GM12891 (cell line): ENCODE results near the gene COL4A2.

ENCODE experiments used
- DNase-seq: peaks from one replicate; pipeline ENCODE4 v3.0.0; 2011; ENCODE audit warnings: low spot score; ENCODE audit not compliant: insufficient read length
- FAIRE-seq: peaks from 2 replicates; lab custom pipeline; 2011; peaks lifted over from hg19 to GRCh38; lab: Jason Lieb, UNC
- PAX5 ChIP-seq: IDR thresholded peaks from 2 replicates; pipeline ENCODE4 v1.6.1; 2011; ENCODE audit warnings: low read length, moderate library complexity, mild to moderate bottlenecking; ENCODE audit not compliant: insufficient read depth, severe bottlenecking
- POLR2A ChIP-seq: IDR thresholded peaks from 2 replicates; pipeline ENCODE4 v1.6.1; 2011; ENCODE audit warnings: low read depth, low read length, control low read depth
- POLR2AphosphoS5 ChIP-seq: IDR thresholded peaks from 2 replicates; pipeline ENCODE4 v1.6.1; 2011; ENCODE audit warnings: low read depth, low read length, control low read depth
- POU2F2 ChIP-seq: IDR thresholded peaks from 2 replicates; pipeline ENCODE4 v1.6.1; 2011; ENCODE audit warnings: low read depth, mild to moderate bottlenecking, control low read depth, low read length, moderate library complexity
- SPI1 ChIP-seq: IDR thresholded peaks from 2 replicates; pipeline ENCODE4 v1.6.1; 2011; ENCODE audit warnings: low read depth, low read length, control low read depth
- TAF1 ChIP-seq: IDR thresholded peaks from 2 replicates; pipeline ENCODE4 v1.6.1; 2011; ENCODE audit warnings: low read depth, low read length, control low read depth

The COL4A2 gene

GRCh38 chr13:110498327-110498726 lies 191.2 kb downstream of the COL4A2 start:
- DNase-seq (no peak), FAIRE-seq (no peak)
- TF ChIP-seq SPI1 (no peak), PAX5 (no peak)

- FAIRE-seq (no peak), DNase-seq (no peak)
- TF ChIP-seq POLR2AphosphoS5 (no peak), POU2F2 (no peak), POLR2A (no peak), PAX5 (no peak)
These were observed 191.7 kb downstream of the COL4A2 start for GRCh38 chr13:110498765-110499164.

DNA sequence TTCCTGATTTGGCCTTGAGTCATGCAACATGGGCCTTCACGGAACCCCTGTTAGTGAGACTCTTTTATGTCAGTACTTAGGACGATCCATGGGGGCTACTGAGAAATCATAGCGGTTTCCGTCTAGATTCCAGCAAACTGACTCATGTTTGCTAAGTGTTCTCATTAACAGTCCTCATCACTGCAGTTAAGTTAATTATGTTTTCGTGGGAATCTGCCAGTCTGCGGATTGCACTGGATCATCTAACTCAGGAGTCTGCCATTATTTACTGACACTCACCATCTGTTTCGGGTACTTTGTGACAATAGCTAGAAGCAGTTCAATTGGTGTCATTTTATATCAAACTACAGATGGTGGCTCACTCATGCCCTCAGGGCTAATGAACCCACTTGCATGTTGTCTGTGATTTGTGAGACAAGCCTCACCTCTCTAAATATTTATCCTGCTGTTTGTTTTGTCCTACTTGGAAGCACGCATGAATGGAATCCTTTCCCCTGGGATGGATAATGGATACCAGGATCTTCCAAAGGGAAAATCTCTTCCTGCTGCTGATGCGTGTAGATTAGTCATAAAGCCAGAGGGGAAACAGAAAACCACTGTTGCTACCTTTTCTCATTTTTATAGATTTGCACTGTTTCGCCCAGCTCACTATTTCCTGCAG lies 192.7 kb downstream of the COL4A2 start:
- DNase-seq (no peak), FAIRE-seq (no peak)
- TF ChIP-seq POLR2A (no peak), POU2F2 (no peak), POLR2AphosphoS5 (no peak), SPI1 (no peak), PAX5 (no peak), TAF1 (no peak)

- TF ChIP-seq TAF1 = no peak
- no peak for TF ChIP-seq POLR2AphosphoS5
- TF ChIP-seq POU2F2 = no peak
- TF ChIP-seq PAX5 = no peak
- TF ChIP-seq SPI1 = no peak
- no peak for TF ChIP-seq POLR2A
- FAIRE-seq = no peak
- no peak for DNase-seq
These were observed 193.3 kb downstream of the COL4A2 start for GRCh38 chr13:110500341-110500740.

GRCh38 chr13:110501188-110501587 lies 194.1 kb downstream of the COL4A2 start:
- FAIRE-seq = no peak
- no peak for DNase-seq

DNA sequence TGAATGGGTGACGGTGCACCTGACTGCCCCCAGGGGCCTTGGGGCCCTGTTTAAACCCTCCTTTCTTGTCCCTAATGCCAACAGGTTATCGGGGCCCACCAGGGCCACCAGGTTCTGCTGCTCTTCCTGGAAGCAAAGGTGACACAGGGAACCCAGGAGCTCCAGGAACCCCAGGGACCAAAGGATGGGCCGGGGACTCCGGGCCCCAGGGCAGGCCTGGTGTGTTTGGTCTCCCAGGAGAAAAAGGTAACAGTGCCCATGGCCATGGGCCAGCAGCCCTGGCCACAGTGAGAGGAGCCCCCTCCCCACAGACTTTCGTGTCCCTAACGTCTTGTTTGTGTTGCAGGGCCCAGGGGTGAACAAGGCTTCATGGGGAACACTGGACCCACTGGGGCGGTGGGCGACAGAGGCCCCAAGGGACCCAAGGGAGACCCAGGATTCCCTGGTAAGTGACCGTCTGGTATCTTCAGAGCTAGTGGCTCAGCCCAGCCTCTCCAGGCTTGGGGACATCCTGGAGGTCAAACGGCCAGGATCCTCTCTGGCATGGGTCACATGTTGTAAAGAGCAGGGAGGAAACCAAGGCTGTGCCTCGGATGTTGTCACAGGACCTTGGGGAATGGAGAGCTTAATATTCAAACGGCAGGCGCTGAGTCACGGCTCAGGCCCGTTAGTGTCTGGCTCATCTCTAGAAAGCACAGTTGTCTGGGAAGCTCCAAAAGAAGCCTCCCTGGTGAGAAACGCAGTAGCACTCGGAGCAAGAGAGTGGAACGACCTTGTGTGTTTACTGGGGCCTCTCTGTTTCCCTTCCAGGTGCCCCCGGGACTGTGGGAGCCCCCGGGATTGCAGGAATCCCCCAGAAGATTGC lies 196.2 kb downstream of the COL4A2 start:
- TF ChIP-seq TAF1 (no peak), POU2F2 (no peak), SPI1 (no peak), PAX5 (no peak), POLR2AphosphoS5 (no peak), POLR2A (no peak)
- no peak for DNase-seq
- FAIRE-seq = no peak

More at GRCh38 chr13:110501188-110501587, 194.1 kb downstream of the COL4A2 start:
- no peak for TF ChIP-seq POU2F2
- TF ChIP-seq TAF1 = no peak

DNA sequence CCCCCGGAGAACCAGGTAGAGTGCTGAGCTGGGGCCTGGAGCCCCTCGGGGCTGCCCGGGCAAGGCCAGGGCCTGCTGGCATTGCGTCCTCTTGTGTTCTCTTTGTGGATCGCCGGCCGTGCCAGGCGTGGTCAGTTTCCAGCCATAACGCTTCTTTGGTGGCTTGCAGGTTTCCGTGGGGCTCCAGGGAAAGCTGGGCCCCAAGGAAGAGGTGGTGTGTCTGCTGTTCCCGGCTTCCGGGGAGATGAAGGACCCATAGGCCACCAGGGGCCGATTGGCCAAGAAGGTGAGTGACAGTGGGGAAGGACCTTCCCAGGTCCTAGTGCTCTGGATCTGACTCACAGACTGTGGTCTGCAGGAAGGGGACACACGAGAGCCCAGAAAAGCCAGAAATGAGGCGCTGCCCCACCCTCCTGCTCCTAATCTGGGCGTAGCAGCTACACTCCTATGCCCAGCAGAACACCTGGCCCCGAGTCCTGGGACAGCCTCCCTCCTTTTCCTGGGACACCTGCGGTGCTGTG lies 197.0 kb downstream of the COL4A2 start:
- no peak for FAIRE-seq
- no peak for DNase-seq
- no peak for TF ChIP-seq POLR2AphosphoS5

- FAIRE-seq (no peak), DNase-seq (no peak)
- TF ChIP-seq POLR2AphosphoS5 = no peak
- no peak for TF ChIP-seq PAX5
- TF ChIP-seq POU2F2 = no peak
- TF ChIP-seq POLR2A = no peak
- TF ChIP-seq SPI1 = no peak
- TF ChIP-seq TAF1 = no peak
These were observed 198.5 kb downstream of the COL4A2 start for GRCh38 chr13:110505594-110505993.

GRCh38 chr13:110506396-110506795 lies 199.3 kb downstream of the COL4A2 start:
- DNase-seq (no peak), FAIRE-seq (no peak)
- no peak for TF ChIP-seq POU2F2
- no peak for TF ChIP-seq PAX5
- TF ChIP-seq SPI1 = no peak
- no peak for TF ChIP-seq TAF1
- TF ChIP-seq POLR2A = no peak
- no peak for TF ChIP-seq POLR2AphosphoS5
